Islet precursor cell (in vitro differentiated cells): ENCODE results near the gene SLC18A3.

ENCODE experiments used
- DNase-seq: peaks from one replicate; pipeline ENCODE4 v3.0.0-alpha.2; 2018

SLC18A3 gene

DNA sequence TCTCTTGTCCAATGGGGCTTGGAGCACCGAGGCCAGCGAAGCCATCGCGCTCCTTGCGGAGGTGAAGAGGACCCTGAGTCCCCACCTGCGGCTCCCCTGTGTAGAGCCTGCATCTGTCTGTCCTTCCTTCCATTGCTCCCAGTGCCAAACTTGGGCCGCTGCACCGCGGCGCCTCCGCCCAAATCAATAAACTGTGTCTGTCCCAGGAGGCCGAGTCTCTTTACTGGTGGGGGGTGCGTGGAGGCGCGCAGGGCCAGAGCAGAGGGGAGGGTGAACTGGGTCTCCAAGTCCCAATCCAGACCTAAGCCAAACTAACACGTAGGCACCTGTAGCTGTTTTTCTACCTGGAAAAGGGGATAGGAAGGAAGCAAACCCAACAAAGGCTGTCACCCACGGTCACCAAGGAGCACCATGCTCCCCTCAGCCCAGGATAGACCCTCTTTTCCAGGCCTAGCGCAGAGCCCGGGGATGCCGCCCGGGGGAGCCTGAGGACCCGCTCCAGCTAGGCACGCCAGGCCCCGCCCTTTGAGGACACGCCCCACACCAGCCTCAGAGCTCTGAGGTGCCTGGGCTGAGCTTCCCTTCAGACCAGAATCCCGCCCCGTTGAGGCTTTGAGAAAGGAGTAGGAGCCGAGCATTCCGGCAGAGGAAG lies 2.5 kb downstream of the SLC18A3 start:
- DNase-seq, result peak; percentile 77

- peak; percentile 47 for DNase-seq
These were observed 3.2 kb downstream of the SLC18A3 start for GRCh38 chr10:49613165-49613881.

DNA sequence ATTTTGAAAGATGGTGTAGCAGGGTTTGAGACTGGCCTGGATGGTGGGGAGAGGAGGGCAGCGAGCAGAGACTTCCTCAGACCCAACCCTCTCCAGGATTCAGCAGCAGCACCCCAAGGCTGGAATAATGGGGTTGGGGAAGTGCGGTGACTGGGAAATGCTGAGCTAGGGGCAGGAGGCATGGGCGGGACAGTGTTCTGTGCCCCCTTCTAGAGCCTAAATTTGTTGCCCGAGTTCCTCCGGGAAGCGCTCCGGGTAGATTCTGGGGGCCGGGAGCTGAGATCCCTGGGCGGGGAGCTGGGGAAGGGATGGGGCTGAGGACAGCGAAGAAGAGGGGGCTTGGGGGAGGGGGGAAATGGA lies 3.8 kb downstream of the SLC18A3 start, which contains the start of gene CHAT:
Gene CHAT (plus strand): TSS at position 156 of the 360 bp plus-strand sequence. CDS start 153 bp downstream, at position 309.
- DNase-seq, result peak; percentile 44

- DNase-seq, result peak; percentile 51
These were observed 4.4 kb downstream of the SLC18A3 start for GRCh38 chr10:49614242-49615198.

GRCh38 chr10:49615213-49615612 lies 5.1 kb downstream of the SLC18A3 start:
- DNase-seq, result peak; percentile 45

GRCh38 chr10:49615721-49616120 lies 5.6 kb downstream of the SLC18A3 start:
- peak; percentile 55 for DNase-seq

GRCh38 chr10:49616421-49617101 lies 6.5 kb downstream of the SLC18A3 start:
- peak; percentile 52 for DNase-seq

DNA sequence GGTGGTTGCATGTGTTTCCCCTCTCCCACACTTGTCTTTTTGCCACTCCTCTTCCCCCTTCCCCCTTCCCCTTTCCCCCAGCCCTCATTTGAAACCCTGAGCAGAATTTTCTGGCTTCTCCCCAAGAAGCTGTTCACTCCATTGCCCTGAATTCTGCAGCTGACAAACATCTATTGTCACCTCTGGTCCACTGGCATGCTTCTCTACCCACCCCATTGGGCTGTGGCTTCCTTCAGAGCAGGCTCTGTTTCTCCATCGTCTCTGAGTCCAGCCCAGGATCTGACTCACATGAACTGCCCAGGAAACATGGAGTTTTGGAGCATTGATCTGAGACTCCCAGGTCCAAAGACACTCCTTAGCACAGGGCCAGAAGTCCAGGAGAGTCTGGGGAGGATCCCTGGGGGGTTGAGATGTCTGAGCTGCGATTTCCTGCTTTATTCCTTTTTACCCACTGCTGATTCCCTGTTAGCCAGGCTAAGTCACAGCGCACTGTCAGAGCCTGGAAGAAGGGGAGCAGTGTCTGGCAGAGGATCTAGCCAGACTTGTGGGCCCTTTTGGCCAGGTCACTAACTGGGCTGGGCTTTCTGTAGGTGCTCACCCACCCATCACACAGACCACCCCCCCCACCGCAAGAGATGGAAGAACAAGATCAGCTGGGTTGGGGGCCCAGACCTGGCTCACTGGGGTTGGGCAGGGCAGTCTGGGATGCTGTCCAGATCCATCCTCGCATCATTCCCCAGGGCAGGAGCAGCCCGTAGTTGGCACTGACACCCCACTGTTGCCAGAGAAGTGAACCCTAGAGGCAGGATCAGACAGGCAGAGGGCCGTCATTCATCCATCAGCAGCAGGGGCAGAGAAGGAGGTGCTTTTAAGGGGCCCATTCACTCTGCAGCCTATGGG lies 7.3 kb downstream of the SLC18A3 start:
- DNase-seq, result peak; percentile 32

DNA sequence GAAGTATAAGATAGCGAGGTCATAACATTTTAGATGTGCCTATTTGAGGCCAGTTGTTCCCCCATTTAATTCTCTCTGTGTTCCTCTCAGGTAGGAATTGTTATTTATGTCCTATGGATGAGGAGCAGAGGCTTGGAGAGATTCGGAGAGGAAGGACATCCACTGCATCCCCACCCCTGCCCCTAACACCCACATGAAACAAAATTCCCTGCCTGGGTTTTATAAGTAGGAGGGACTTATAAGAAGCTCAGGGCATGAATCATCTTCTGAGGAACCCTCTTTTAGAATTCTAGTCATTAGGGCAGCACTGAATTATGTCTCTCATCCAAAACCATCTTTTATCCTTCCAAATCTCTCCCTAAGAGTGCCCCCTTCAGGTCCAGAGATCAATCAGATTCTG lies 8.7 kb downstream of the SLC18A3 start:
- peak; percentile 8 for DNase-seq

- DNase-seq, result peak; percentile 53
These were observed 9.5 kb downstream of the SLC18A3 start for GRCh38 chr10:49619613-49620012.

- DNase-seq, result peak; percentile 49
These were observed 10.2 kb downstream of the SLC18A3 start for GRCh38 chr10:49620286-49620810.

DNA sequence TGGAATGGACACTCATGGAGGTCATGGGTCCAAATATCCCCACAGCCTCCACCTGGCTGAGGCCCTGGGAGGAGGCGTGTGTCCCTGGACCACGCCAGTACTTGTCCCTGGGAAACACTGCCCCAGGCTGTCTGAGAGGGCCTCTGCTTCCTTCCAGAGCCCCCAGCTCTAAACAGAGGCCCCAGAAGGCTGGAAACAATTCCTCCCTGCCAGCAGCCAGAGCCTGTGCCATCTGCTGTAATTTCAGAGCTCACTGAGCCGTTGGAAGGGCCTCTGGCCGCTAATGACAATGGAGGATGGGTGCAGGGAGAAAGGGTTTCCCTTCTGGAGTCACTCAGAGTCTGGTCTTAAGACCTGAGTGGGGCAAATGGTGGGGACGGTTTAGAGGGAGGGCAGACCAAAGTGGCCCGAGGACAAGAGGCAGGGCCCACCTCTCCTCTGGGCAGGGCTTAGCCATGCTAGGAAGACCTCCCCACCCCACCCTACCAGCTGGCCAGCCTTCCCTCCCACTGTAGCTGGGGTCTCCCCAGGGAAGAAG lies 10.8 kb downstream of the SLC18A3 start:
- DNase-seq, result peak; percentile 52

DNA sequence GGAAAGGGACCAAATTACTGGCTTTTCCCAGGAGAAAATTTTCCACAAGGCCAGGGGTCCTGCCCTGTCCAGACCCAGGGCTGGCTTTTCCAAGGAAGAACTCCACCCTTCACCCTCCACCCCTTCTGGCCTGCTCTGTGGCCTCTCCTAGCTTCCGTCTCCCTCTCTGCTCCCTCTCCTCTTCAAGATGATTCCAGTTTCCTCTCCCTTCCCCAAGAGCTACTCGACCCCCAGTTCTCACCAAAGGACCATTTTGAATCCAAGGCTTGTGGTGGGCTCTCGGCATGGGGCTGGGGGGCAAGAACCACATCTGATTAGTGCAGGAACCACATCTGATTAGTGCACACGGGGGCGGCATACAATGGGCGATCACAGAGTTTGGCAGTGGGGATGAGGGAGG lies 11.5 kb downstream of the SLC18A3 start:
- DNase-seq, result no peak

- DNase-seq, result peak; percentile 33
These were observed 12.6 kb downstream of the SLC18A3 start for GRCh38 chr10:49622426-49623425.

DNA sequence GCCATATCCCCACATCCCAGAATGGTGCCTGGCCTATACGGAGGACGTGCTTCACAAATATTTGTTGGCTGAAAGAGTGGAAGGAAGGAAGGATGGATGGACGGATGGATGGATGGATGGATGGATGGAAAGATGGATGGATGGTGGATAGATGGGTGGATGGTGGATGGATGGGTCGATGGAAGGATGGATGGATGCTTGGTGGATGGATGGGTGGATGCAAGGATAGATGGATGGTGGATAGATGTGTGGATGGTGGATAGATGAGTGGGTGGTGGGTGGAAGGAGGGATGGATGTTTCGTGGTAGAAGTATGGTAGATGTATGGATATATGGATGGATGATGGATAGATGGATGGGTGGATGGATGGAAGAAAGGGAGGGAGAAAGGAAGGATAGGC lies 14.5 kb downstream of the SLC18A3 start:
- DNase-seq, result no peak

DNA sequence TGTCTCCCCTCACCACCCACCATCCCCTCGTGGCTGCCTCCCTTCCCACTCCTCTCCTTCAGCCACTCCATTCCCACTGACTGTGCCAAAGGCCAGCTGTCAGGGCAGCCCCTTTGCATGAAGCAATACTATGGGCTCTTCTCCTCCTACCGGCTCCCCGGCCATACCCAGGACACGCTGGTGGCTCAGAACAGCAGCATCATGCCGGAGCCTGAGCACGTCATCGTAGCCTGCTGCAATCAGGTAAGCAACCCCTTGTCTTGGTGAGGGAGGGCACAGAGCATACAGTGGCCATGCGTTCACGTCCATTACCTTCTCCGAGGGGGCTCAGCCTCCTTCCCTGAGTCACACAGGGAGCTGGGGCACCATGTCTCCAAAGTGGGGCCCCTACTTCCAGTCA lies 15.3 kb downstream of the SLC18A3 start:
- DNase-seq, result peak; percentile 40

- DNase-seq, result no peak
These were observed 16.9 kb downstream of the SLC18A3 start for GRCh38 chr10:49627038-49627437.

GRCh38 chr10:49627644-49628247 lies 17.6 kb downstream of the SLC18A3 start:
- DNase-seq, result peak; percentile 21

DNA sequence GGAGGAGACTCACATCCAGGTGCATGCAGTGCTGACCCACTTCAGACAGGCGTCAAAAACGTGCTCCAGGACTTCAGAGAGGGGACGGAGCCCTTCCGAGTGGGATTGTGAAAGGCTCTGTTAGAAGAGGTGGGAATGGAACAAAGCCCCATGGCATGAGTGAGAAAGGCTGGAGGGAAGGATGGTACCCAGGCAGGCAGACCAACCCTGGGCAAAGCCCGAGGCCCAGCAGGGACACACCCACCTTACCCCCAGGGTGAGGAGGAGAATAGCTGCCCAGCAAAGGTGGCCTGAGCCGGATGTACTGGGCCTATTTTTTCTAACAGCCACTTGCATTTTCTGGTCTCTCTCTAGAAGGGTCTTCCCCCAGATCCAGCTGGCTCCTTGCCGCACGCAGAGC lies 18.5 kb downstream of the SLC18A3 start:
- DNase-seq, result no peak
